ENCODE measurements around the gene CELF2.

Gene CELF2

DNA sequence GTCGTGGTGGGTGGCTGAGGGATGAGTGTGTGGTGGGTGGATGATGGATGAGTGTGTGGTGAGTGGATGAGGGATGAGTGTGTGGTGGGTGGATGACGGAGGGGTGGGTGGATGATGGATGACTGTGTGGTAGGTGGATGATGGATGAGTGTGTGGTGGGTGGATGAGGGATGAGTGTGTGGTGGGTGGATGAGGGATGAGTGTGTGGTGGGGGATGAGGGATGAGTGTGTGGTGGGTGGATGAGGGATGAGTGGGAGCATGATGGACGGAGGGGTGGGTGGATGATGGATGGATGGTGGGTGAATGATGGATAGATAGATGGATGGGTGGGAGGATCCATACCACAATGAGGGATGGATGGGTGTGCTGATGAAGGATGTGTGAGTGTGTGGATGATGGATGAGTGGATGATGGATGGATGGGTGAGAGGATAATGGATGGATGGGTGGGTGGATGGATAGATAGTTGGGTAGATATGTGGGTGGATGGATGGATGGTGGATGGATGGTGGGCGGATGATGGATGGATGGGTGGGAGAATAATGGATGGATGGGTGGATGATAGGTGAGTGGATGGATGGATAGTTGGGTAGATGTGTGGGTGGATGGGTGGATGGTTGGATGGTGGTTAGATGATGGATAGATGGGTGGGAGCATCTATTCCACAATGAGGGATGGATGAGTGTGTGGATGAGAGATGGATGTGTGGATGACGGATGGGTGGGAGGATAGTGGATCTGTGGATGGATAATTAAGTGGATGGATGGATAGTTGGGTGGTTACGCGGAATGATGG lies 266.8 kb downstream of the CELF2 start:
- DNase-seq, result no peak

DNA sequence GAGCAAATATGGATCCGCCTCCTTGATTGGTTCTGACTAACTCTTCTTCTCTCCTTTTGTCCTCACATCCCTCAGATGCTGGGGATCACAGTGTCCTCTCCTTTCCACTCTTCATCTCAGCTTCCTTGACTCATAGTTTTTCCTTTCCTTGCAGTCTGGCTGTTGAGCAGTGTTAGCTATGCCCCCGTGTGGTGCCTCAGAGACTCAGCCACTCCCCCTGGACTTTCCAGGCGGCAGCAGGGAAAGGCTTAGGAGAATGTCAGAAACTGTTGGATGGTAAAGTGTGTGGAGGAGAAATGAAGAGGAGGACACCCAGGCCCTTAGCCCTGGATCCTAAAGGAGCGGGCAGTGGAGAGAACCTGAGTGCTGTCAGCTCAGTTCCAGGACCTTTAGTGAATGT lies 267.5 kb downstream of the CELF2 start:
- peak; percentile 9 for DNase-seq

DNA sequence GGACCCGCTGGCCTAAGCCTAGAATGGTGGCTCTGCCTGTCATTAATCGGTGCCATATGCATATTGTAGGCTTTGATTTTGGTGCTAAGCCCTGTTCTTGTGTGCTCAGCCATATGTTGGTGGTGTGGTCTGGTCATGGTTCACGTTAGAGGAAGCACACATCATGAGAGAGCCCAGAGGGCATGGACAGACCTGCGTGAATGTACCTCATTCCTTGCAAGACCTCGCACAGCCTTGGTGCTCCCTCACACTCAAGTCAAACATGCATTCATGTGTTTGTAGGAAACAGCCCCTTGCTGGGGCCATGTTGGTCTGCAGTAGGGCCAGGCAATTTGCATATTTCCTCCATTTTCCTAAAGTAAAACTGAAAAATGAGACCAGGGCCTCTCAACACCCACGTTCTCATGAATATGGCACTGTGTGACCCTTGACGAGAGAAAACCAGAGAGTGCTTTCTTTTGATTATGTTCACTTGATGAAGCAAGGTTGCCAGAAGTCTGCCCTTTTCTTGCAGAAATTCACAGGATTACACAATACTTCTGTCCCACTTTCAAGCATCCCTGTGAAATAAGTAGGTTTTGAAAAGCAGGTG lies 268.7 kb downstream of the CELF2 start:
- DNase-seq, result no peak

DNA sequence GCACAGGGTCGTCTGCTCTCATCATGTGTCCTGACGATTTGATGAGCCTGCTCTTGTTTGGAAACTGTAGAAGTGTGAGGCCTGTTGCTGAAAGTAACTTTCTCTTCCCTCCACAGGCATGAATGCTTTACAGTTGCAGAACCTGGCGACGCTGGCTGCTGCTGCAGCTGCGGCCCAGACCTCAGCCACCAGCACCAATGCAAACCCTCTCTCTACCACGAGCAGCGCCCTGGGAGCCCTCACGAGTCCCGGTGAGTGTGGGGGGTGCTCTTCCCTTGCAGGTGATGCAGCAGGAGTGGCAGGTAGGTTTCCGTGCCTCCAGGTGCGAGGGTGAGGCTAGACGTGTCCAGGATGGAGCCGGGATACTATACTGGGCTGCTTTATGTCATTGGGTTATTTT lies 270.6 kb downstream of the CELF2 start:
- no peak for DNase-seq

DNA sequence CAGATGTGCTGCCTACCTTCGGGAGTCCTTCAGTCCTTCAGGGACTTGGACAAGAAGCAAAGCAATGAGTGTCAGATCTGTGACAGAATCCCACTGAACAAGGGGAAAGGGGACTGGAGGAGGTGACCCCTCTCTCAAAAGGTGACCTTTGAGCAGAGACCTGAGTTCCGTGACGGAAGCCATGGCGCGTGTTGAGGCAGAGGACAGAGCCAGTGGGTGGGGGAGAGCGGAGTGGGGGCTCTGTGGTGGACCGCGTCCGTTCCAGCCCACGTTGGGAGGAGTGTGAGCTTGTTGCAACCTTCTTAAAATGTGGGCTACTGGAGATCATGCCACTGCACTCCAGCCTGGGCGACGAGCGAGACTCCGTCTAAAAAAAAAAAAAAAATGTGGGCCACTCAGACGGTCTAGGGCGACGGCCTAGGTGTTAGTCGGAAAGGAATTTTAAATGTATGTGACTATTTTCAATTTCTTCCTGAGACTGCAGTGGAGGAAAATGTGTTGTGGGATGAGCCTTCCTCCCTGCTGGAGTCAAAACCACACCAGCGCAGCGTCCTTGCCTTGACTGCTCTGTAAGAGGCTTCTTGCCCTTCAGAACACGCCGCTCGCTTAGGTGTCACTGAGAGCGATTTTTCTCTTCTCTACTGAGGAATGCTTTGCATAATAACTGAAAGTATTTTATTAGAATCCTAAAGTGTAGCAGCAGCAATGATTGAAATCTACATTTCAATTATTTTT lies 272.7 kb downstream of the CELF2 start:
- DNase-seq, result no peak

- DNase-seq, result no peak
These were observed 275.1 kb downstream of the CELF2 start for GRCh38 chr10:11292576-11293302.

GRCh38 chr10:11293332-11293731 lies 275.7 kb downstream of the CELF2 start:
- no peak for DNase-seq

- DNase-seq, result no peak
These were observed 277.3 kb downstream of the CELF2 start for GRCh38 chr10:11294831-11295450.

- DNase-seq, result no peak
These were observed 277.8 kb downstream of the CELF2 start for GRCh38 chr10:11295492-11295891.

- no peak for DNase-seq
These were observed 279.5 kb downstream of the CELF2 start for GRCh38 chr10:11297136-11297535.

DNA sequence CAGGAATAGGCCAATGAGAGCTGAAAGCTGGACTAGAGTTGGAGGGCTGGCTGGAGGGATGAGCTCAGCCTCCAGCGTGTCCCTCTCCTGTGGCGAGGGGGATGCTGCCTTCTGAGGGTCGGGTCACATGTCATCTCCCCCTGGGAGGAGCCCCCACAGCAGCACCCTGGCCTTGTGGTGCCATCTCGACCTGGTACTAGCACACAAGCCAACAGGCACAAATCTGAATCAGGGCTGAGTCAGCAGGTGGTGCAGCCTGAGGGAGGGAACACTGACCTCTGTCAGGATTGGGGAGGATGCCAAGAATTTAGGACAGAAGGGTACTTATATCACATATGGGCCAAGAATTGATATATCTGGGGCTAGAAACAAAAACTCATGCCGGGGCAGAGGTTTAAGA lies 280.4 kb downstream of the CELF2 start:
- no peak for DNase-seq

DNA sequence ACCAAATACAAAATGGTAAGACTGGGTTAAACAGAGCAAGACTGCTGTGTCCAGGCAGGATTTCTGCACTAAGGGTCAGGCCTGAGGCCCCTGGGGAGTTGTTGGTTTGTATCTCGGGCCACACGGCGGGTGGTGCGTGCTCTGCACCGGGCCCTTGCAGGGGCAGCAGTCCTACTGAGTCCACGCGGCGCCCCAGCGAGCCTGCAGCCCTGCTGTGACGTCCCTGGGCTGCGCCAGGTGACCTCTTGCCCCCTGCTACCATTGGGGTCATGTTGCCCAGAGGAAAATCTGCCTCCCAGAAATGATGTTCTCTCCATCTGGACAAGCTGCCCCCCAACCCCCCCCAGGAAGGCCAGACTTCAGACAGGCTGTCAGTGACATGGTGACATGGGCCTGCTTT lies 281.5 kb downstream of the CELF2 start:
- no peak for DNase-seq

GRCh38 chr10:11300026-11300425 lies 282.4 kb downstream of the CELF2 start:
- no peak for DNase-seq

GRCh38 chr10:11300563-11300962 lies 282.9 kb downstream of the CELF2 start:
- DNase-seq, result no peak

DNA sequence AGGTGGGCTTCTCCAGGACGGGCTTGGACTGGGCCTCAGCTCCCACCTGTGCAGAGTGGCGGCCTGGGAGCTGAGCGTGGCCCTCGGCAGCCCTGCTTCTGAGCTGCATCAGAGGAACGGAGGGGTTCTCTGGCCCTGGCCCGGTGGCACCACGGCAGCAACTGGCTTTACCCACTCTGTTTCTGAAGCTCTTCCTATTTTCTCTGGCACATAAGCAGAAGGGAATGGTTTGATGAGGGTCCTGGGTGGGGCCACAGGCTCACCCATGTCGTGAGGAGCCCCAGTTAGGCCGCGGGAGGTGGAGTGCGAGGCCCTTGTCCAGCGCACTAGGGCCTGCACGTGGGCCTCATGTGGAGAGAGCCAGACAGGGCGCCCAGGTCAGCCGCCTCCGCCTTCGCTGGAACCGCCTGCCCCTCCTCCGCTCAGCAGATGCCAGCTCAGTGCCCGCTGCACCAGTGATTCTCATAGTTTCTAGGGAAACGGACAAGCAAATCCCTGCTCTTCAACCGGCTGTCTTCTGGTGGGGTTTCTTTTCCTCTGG lies 284.0 kb downstream of the CELF2 start:
- DNase-seq, result no peak

DNA sequence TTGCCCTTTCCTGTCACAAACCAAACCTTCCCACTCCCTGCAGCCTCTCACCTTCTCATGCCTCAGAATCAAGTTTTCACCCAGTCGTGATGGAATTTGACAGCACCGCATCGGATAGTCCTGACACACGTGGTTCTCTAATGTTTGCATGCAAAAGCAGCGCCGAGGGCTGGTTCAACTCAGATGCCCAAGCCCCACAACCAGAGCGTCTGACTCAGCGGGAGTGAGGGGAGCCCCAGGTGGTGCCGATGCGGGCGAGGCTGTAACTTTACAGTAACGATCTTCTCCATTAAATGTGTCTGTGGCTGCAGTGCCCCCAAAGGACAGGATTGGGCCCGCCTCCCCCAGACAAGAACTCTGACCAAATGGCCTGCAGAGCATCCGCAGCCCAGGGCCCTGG lies 284.5 kb downstream of the CELF2 start:
- DNase-seq, result no peak

DNA sequence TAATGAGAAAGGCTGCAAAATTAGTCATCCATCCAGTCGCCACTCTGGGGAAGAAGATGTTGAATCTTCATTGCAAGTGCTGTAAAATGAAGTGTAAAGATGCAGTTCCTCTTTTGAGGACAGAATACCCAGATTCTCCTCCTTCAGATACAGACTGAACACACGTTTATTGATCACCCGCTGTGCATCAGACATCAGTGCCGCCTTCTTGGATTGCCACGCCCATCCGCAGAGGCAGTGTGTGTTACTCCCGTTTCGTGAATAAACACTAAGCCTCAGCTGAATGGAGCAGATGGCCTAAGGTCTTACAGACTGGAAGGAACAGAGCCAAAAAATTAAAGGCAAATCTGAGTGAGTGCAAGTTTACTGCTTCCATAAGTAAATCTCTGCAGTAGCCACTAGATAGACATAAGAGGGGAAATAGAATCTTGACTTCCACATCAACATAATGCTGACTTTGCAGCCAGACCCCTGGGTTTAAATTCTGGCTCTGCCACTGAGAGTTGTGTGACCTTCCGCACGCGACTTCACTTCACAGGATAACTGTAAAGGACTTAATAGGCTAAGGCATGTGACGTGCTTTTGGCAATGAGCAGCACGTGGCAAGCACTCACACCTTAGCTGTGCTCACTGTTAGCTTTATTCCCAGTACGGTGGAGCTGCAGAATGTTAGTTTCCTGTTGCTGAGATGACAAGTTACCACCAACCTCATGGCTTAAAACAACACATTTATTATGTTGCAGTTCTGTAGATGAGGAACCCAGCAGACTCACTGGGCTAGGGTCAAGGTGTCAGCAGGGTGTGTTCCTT lies 285.9 kb downstream of the CELF2 start:
- peak; percentile 41 for DNase-seq

- no peak for DNase-seq
These were observed 287.4 kb downstream of the CELF2 start for GRCh38 chr10:11304906-11305585.

DNA sequence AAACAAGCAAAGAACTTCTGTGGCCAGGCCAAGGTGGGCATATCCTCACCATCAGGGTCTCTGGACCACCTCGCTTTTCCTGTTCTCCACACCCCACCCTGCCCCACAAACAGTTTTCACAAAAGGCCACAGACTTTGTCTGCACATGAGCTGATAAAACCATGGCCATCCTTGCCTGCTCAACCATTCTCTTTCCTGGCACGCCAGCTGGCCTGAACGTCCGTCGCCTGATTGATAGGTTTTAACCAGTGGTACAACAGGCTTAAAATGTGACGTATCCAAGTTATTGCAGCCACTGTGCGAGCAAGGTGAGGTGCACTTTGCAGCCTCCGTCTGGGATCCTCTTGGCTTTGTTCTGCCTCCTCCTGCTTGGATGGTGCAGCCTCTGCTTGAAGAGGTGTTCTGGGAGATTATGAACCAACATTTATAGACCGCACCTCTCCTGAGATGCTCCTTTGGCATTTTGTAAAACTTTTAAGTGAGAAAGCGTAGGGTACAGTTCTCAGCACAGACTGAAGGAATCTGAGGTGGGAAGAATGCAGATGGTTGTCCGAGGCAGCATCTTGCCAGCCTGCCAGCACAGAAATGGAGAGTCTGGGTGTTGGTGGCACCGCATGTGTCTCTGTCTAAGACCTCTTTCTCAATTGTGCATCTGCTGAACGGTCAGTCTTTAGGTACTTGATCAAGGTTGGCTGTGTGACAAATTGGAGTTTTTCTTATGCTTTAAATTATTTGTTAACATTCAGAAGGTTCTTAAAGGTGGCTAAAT lies 288.3 kb downstream of the CELF2 start:
- DNase-seq, result no peak

- DNase-seq, result no peak
These were observed 289.3 kb downstream of the CELF2 start for GRCh38 chr10:11307004-11307403.

Data from DMS 273 treated with DMSO at 0.1 percent for 48 hours (cell line).